ENCODE data around the gene MYBBP1A. TPM values are rescaled to one million over a fixed set of nuclear protein-coding genes. Genes with fewer than 3 reads are reported as not detected.

MYBBP1A gene
- total RNA-seq, 2 experiments from 2014 or later, result 58.0 to 58.2 TPM

GRCh38 chr17:4587195-4587594 is 32.0 kb upstream of the MYBBP1A start:
- peaks cover 22 to 29% of the 10 kb centered on the region in 2 experiments for H3K27me3 ChIP-seq (ENCODE audit: control insufficient read depth in 1 of 2, insufficient read depth in 2 of 2, low read length in 2 of 2)
- H3K4me3 ChIP-seq (ENCODE audit: low read length), result no peak overlapping the region
- H3K4me1 ChIP-seq (ENCODE audit: insufficient read depth, low read length), result peaks cover 10% of the 10 kb centered on the region
- H3K27ac ChIP-seq (ENCODE audit: low read depth in 1 of 2, low read length in 2 of 2), result no peak overlapping the region
- no peaks in the 10 kb centered on the region for H3K36me3 ChIP-seq (ENCODE audit: insufficient read depth, low read length)
- ATAC-seq (ENCODE audit: poor library complexity) (no peak), DNase-seq (no peak)
- H3K9me3 ChIP-seq (ENCODE audit: control insufficient read depth in 1 of 2, insufficient read depth in 1 of 2, low read length in 2 of 2), result no peaks in the 10 kb centered on the region
- Mint-ChIP-seq H3K36me3 (ENCODE audit: low read depth) (no peaks in the 10 kb centered on the region), H3K27ac (no peak overlapping the region), H3K9me3 (no peaks in the 10 kb centered on the region), H3K4me1 (ENCODE audit: low read depth) (peaks cover 4% of the 10 kb centered on the region), H3K4me3 (no peak overlapping the region), H3K27me3 (peaks cover 44% of the 10 kb centered on the region)
- intact Hi-C loops (cut with DNase I, micrococcal nuclease), result no loop called here
- TF ChIP-seq, protein P1, sequence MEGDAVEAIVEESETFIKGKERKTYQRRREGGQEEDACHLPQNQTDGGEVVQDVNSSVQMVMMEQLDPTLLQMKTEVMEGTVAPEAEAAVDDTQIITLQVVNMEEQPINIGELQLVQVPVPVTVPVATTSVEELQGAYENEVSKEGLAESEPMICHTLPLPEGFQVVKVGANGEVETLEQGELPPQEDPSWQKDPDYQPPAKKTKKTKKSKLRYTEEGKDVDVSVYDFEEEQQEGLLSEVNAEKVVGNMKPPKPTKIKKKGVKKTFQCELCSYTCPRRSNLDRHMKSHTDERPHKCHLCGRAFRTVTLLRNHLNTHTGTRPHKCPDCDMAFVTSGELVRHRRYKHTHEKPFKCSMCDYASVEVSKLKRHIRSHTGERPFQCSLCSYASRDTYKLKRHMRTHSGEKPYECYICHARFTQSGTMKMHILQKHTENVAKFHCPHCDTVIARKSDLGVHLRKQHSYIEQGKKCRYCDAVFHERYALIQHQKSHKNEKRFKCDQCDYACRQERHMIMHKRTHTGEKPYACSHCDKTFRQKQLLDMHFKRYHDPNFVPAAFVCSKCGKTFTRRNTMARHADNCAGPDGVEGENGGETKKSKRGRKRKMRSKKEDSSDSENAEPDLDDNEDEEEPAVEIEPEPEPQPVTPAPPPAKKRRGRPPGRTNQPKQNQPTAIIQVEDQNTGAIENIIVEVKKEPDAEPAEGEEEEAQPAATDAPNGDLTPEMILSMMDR (IDR thresholded peaks at IDR 0.05), result no peak
- ChIA-PET POLR2A (no interaction called here), CTCF (no interaction called here)

GRCh38 chr17:4586043-4586442 is 30.9 kb upstream of the MYBBP1A start:
- no peaks in the 10 kb centered on the region for H3K36me3 ChIP-seq (ENCODE audit: insufficient read depth, low read length)
- H3K4me1 ChIP-seq (ENCODE audit: insufficient read depth, low read length), result peaks cover 10% of the 10 kb centered on the region
- no peak overlapping the region for H3K4me3 ChIP-seq (ENCODE audit: low read length)
- Mint-ChIP-seq H3K4me1 (ENCODE audit: low read depth) (peaks cover 4% of the 10 kb centered on the region), H3K9me3 (no peaks in the 10 kb centered on the region), H3K4me3 (no peak overlapping the region), H3K27ac (no peak overlapping the region), H3K27me3 (peaks cover 49% of the 10 kb centered on the region), H3K36me3 (ENCODE audit: low read depth) (no peaks in the 10 kb centered on the region)
- CTCF ChIA-PET, result no interaction called here
- H3K27ac ChIP-seq (ENCODE audit: low read depth in 1 of 2, low read length in 2 of 2), result no peak overlapping the region
- ATAC-seq (ENCODE audit: poor library complexity), result no peak
- TF ChIP-seq, protein P1 (IDR thresholded peaks at IDR 0.05), result no peak
- peaks cover 22 to 31% of the 10 kb centered on the region in 2 experiments for H3K27me3 ChIP-seq (ENCODE audit: control insufficient read depth in 1 of 2, insufficient read depth in 2 of 2, low read length in 2 of 2)
- H3K9me3 ChIP-seq (ENCODE audit: control insufficient read depth in 1 of 2, insufficient read depth in 1 of 2, low read length in 2 of 2), result no peaks in the 10 kb centered on the region
- POLR2A ChIA-PET, result no interaction called here
- DNase-seq, result no peak
- intact Hi-C loops (cut with DNase I, micrococcal nuclease), result no loop called here

DNA sequence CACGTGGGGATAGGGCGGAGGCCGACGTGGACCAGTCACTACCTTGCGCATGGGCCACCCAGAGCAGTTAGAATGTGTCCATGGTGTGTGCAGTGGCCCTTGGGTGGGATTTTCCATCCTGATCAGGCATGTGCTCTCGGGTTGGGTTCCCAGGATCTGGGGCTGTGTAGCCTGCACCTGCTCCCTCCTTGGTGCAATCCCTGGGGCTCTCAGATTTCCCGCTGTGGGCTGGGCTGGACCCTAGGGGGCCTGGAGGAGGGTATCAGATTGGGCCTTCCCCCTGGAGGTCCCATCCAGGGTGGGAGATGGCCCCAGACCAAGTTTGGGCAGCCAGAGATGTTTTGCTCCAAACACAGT is 30.4 kb upstream of the MYBBP1A start:
- no peak for DNase-seq
- Histone ChIP-seq H3K4me1 (ENCODE audit: insufficient read depth, low read length) (peaks cover 10% of the 10 kb centered on the region), H3K9me3 (ENCODE audit: control insufficient read depth in 1 of 2, insufficient read depth in 1 of 2, low read length in 2 of 2) (no peaks in the 10 kb centered on the region), H3K27ac (ENCODE audit: low read depth in 1 of 2, low read length in 2 of 2) (no peak overlapping the region), H3K36me3 (ENCODE audit: insufficient read depth, low read length) (no peaks in the 10 kb centered on the region), H3K27me3 (ENCODE audit: control insufficient read depth in 1 of 2, insufficient read depth in 2 of 2, low read length in 2 of 2) (peaks cover 22 to 31% of the 10 kb centered on the region in 2 experiments), H3K4me3 (ENCODE audit: low read length) (no peak overlapping the region)
- intact Hi-C loops (cut with DNase I, micrococcal nuclease), result no loop called here
- ChIA-PET CTCF (no interaction called here), POLR2A (no interaction called here)
- Mint-ChIP-seq H3K36me3 (ENCODE audit: low read depth) (no peaks in the 10 kb centered on the region), H3K4me3 (no peak overlapping the region), H3K27ac (no peak overlapping the region), H3K27me3 (peaks cover 51% of the 10 kb centered on the region), H3K4me1 (ENCODE audit: low read depth) (peaks cover 4% of the 10 kb centered on the region), H3K9me3 (no peaks in the 10 kb centered on the region)
- TF ChIP-seq, protein P1 (IDR thresholded peaks at IDR 0.05), result no peak
- ATAC-seq (ENCODE audit: poor library complexity), result no peak
